ENCODE data around the gene COMMD1.
"Not testable (repeated sequence)": the region's sequence is repeated elsewhere in the genome, so short reads cannot be mapped to it uniquely, and the experiment has no call there.

COMMD1 gene

GRCh38 chr2:61905372-61906185 is at the start of gene COMMD1:
COMMD1 (plus strand) TSS chr2:61905674; CDS start chr2:61905679, 5 bp downstream.
- peak; percentile 24 to 26 for DNase-seq (ENCODE audit: low read depth in 2 of 2)

DNA sequence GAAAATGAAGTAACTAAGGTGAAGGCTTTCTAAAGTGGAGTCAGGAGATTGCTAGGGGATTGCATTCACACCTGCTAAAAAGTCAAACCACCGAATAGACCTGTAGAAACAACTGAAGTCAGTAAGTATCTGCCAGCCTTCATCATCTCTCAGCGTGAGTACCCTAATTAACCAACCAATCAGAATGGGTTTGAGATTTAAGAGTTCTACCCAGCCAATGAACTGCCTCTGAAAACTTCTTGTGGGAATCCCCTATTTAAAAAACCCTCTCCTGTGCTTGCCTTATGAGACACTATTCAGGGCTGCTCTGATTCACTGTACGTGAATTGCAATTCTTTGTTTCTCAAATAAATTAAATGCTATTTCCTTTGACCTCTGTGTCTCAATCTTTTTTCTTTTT is 48.2 kb upstream of the COMMD1 start:
- DNase-seq (ENCODE audit: low read depth in 2 of 2): no peak

DNA sequence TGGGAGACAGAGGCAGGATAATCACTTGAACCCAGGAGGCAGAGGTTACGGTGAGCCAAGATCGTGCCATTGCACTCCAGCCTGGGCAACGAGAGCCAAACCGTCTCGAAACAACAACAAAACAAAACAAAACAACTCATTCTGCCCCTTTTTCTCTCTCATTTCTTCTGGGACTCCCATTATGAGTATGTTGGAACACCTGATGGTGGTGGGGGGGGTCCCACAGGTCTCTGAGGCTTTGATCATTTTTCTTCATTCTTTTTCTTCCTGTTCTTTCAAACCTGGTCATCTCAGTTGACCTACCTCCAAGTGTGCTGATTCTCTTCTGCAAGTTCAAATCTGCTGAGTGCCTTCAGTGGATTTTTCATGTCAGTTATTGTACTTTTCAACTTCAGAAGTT is 43.4 kb upstream of the COMMD1 start:
- DNase-seq (ENCODE audit: low read depth in 2 of 2): no peak

DNA sequence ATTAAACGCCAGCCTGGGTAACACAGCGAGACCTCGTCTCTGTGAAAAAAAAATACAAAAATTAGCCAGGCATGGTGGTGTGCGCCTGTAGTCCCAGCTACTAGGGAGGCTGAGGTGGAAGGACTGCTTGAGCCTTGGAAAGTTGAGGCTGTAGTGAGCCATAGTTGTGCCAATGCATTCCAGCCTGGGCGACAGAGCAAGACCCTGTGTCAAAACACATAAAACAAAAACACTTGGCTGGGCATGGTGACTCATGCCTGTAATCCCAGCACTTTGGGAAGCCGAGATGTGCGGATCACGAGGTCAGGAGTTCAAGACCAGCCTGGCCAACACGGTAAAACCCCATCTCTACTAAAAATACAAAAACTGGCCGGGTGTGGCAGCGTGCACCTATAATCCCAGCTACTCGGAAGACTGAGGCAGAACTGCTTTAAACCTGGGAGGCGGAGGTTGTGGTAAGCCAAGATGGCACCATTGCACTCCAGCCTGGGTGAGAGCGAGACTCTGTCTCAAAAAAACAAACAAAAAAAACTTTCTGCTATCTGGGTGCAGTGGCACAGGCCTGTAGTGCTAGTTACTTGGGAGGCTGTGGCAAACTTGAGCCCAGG is 38.9 kb upstream of the COMMD1 start:
- not testable (repeated sequence) for DNase-seq (ENCODE audit: low read depth in 2 of 2)

GRCh38 chr2:61876400-61876799 is 29.1 kb upstream of the COMMD1 start:
- DNase-seq (ENCODE audit: low read depth in 2 of 2): no peak

DNA sequence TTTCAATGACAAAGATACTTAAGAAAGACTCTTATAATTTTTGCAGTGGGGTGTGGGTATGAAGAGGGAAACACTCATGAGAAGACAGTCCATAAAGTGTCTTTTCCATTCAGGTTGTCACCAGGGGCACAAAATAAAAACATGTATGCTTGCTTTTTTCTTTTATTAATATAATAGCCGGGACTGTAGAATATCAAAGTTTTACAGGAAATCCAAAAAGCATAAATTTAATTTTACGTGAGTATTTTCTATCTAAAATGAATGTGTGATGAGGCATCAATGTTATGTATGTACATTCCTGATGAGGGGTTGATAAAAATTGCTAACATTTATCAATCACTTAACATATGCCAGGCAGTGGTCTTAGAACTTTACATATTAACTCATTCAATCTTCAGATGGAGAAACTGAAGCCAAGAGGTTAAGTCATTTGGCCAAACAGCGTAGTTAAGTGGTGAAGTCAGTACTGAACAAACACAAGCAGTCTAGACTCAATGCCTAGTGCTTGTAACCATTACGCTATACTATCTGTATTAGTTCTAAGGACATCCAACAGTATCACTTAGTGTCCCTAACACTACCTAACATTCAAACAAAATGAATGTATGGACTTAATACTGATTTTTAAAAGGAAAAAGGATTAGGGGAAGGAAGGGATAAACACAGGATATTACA is 27.8 kb upstream of the COMMD1 start:
- DNase-seq (ENCODE audit: low read depth in 2 of 2): no peak

DNA sequence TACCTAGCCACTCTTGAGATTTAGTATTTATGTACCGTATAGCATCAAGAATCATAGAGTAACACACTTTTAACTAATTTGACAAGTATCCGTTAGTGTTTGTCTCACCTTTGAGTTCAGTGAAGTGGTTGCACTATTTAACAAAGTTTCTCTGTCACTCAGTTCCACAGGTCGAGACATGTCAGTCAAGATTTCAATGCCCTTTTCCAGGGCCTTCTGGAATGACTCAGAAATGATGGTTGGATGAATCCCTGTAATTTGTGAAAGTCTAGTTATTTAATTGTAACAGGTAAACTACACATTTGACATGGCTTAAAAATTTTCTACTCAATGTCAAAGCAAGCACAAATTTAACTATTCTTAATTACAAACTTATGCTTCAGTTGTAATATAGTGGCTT is 26.7 kb upstream of the COMMD1 start:
- no peak for DNase-seq (ENCODE audit: low read depth in 2 of 2)

GRCh38 chr2:61879351-61879750 is 26.1 kb upstream of the COMMD1 start:
- not testable (repeated sequence) for DNase-seq (ENCODE audit: low read depth in 2 of 2)

GRCh38 chr2:61882850-61883249 is 22.6 kb upstream of the COMMD1 start:
- DNase-seq (ENCODE audit: low read depth in 2 of 2): no peak

- DNase-seq (ENCODE audit: low read depth in 2 of 2): no peak
Observed at GRCh38 chr2:61885896-61886603, 19.4 kb upstream of the COMMD1 start.

DNA sequence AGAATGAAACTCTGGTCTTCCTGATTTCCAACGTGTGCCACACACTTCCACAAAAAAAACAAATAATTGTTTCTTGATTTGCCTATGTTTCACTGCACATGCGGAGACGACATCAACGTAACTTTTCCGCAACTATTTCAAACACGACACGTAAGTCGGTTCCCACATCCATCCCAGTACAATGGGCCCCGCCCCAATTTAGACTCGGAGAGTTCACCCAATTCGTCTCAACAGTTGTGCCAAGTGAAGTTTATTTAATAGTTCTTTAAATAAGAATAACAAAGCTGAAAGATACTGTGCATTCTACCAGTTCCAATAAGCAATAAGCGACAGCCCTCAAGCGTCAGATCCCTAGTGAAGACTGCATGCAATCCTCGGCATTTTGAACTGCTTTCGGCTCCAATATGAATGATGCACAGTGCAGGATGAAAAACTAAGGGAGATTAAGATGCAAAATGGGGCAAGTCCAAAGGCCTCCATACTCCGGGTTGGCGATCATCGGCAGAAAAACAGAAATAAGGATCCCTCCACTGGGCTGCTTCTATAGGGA is 17.7 kb upstream of the COMMD1 start:
- DNase-seq (ENCODE audit: low read depth in 2 of 2): no peak

GRCh38 chr2:61888267-61889055 is 17.0 kb upstream of the COMMD1 start, which contains the start of gene CCT4:
CCT4 (minus strand) TSS chr2:61888656; CDS start chr2:61888507, 149 bp downstream.
- peak; percentile 64 to 73 for DNase-seq (ENCODE audit: low read depth in 2 of 2)

- DNase-seq (ENCODE audit: low read depth in 2 of 2): no peak
Observed at GRCh38 chr2:61898810-61899209, 6.7 kb upstream of the COMMD1 start.

DNA sequence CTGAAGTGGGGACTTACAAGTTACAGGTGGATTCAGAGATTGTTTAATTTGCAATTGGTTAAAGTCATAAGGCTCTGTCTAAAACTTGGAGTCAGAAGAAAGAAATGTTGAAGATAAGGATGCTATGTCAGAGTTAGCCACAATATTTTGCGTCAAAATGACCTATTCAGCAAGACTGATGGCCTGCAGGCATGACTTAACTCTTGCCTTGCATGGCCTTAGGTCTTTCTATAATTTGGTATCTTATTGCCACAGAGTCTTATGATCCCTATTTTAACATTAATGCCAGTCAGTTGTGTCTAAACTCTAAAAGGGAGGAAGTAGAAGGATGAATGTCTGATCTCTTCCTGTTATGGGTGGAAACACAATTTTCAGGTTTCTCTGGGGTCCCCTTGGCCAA is 5.2 kb upstream of the COMMD1 start:
- DNase-seq (ENCODE audit: low read depth in 2 of 2): no peak

DNA sequence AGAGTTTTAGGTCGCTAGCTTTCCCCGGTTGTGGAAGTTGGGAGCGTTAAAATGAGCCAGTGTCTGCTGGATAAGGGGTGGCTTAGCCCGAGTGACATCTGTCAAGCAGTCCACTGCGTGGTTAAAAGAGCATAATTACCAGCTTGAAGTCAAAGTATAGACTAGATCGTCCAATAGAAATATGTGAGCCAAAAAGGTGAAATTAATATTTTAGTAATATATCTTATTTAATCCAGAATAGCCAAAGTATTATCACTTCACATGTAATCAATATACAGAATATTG is 654 bp downstream of the COMMD1 start:
- DNase-seq (ENCODE audit: low read depth in 2 of 2): no peak

GRCh38 chr2:61909116-61909515 is 3.6 kb downstream of the COMMD1 start:
- DNase-seq (ENCODE audit: low read depth in 2 of 2): no peak

- no peak for DNase-seq (ENCODE audit: low read depth in 2 of 2)
Observed at GRCh38 chr2:61910603-61911002, 5.1 kb downstream of the COMMD1 start.

DNA sequence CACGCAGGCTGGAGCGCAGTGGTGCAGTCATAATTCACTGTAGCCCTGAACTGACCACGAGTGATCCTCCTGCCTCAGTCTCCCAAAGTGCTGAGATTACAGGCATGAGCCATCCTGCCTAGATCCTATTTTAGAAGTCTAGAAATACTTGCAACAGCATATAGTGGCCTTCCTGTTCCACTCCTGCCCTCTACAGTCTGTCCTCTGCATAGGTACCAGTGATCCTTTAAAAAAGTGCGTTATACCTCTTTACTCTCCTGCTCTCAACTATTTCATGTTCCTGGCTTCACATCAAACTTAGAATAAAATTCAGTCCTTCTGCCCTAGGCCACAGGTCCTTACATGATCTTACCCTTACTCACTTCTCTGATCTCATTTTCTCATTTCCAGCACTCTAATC is 6.0 kb downstream of the COMMD1 start:
- no peak for DNase-seq (ENCODE audit: low read depth in 2 of 2)

- not testable (repeated sequence) for DNase-seq (ENCODE audit: low read depth in 2 of 2)
Observed at GRCh38 chr2:61914794-61915193, 9.3 kb downstream of the COMMD1 start.

GRCh38 chr2:61920548-61920947 is 15.1 kb downstream of the COMMD1 start:
- no peak for DNase-seq (ENCODE audit: low read depth in 2 of 2)

DNA sequence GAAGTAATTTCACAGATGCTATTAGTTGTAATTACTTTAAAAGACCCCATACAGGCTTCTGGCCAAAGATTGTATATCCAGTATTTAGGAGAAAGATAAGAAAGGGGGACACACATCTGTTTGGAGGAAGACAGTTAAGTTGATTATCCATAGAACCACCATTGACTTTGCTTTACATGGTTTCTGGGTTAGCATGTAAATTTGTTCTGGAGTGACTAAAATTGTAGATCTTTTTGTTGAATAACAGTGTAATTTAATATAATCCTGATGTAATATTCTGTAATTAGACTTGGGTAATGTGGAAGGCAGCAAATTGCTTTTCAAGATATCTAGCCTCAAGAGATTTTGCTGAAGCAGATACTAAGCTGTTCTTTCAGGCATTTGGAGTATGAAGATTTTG is 17.2 kb downstream of the COMMD1 start:
- no peak for DNase-seq (ENCODE audit: low read depth in 2 of 2)

Measured in fibroblast of skin of left quadriceps (primary cell).